NB4 (cell line): ENCODE data around the gene DLG5.

ENCODE experiments used
- DNase-seq: peaks from one replicate; pipeline ENCODE4 v3.0.0; 2010; ENCODE audit warnings: low read depth
- H3K4me3 ChIP-seq: one replicate; pipeline ENCODE4 v1.5.1; 2011; ENCODE audit warnings: mild to moderate bottlenecking, low read depth, low read length, moderate library complexity
- CTCF ChIP-seq: IDR thresholded peaks from one replicate; pipeline ENCODE4 v1.5.1; 2012; ENCODE audit warnings: low read depth, low read length
- MAX ChIP-seq: IDR thresholded peaks from 2 replicates; pipeline ENCODE4 v1.6.1; 2011; ENCODE audit warnings: low read depth, low read length
- MYC ChIP-seq: IDR thresholded peaks from 2 replicates; pipeline ENCODE4 v1.6.1; 2011; ENCODE audit warnings: low read depth, low read length
- POLR2A ChIP-seq: IDR thresholded peaks from 2 replicates; pipeline ENCODE4 v1.6.1; 2011; ENCODE audit warnings: mild to moderate bottlenecking; ENCODE audit not compliant: insufficient read length; ENCODE audit errors: extremely low read depth

DLG5 gene

GRCh38 chr10:77863446-77863845 lies 63.1 kb downstream of the DLG5 start:
- TF ChIP-seq CTCF, result no peak
- no peak for TF ChIP-seq MAX
- no peak for TF ChIP-seq MYC
- TF ChIP-seq POLR2A, result no peak
- no peak overlapping the region for H3K4me3 ChIP-seq
- DNase-seq, result no peak

GRCh38 chr10:77862595-77862994 lies 64.0 kb downstream of the DLG5 start:
- DNase-seq, result no peak
- H3K4me3 ChIP-seq, result no peak overlapping the region
- TF ChIP-seq POLR2A (no peak), MYC (no peak), CTCF (no peak), MAX (no peak)

DNA sequence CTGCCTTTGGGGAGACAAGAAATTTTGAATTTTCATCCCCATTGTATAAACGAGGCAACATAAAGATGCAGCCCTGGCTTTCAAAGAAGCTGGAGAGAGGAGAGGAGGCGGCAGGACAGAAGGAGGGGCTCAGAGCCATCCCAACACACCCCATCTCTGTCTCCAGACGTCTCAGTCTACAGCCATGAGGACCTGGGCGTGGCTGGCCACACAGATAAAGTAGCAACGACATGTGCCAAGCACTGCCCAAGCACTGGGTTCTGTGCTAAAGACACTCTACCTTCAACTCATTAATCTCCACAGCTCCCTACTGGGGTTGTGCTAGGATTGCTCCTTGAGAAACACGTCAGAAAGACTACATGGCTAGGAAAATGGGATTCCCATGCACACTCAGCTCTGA lies 65.2 kb downstream of the DLG5 start:
- H3K4me3 ChIP-seq, result no peak overlapping the region
- DNase-seq, result no peak
- TF ChIP-seq POLR2A, result no peak
- no peak for TF ChIP-seq MYC

DNA sequence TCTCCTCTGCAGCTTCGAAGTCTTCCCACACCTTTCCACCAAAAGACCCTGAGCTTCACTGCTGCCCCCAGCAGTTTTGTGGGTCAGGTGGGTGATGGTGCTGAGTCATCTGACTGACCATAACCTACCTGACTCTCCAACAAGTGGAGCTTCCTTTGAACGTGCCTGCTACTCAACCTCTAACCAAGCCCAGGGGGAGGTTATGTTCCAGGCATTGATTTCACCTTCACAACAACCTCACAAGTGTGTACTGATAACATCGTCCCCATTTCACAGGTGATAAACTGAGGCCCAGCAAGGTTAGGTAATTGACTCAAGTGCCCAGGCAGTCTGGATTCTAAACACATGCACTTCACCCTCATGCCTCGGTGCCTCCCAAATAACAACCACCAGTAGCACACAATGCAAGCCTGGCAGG lies 66.7 kb downstream of the DLG5 start:
- no peak for DNase-seq
- TF ChIP-seq POLR2A, result no peak
- TF ChIP-seq MYC, result no peak
- no peak for TF ChIP-seq MAX
- no peak for TF ChIP-seq CTCF
- no peak overlapping the region for H3K4me3 ChIP-seq

DNA sequence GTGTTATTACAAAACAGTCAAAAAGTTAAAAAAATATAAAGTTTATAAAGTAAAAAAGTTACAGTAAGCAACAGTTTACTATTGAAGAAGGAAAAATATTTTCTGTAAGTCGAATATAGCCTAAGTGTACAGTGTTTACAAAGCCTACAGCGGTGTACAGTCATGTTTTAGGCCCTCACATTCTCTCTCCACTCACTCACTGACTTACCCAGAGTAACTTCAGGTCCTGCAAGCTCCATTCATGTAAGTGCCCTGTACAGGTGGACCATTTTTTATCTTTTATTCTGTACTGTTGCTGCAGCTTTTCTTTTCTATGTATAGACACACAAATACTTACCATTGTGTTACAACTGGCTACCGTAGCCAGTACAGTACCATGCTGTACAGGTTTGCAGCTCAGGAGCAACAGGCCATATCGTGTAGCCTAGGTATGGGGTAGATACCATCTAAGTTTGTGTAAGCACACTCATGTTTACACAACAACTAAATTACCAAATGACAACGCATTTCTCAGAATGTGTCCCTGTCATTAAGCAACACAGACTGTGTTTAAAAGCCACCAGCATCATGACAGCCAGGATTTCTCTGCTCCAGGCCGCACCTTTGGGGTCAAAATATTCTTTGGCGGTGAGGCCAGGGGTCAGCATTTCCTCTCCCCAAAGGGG lies 67.2 kb downstream of the DLG5 start:
- no peak overlapping the region for H3K4me3 ChIP-seq
- TF ChIP-seq MAX (no peak), MYC (no peak)
- no peak for DNase-seq

DNA sequence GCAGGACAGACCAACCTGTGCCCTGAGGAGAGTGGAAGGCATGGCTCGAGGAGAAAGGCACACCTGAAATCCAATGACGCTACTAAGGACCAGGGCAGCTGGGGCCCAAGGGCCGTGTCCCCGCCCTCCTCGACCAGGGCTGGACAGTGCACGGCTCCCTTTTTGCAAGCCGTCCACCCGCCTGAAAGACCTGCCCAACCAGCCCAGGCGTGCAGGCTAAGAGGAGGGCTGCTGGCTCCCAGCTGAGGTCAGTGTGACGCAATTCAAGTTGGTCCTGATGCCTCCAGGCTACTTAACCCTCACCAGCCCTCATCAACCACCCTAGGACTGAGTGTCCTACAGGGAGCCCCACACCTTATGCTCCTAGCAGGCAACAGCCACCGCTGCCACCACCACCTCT lies 69.3 kb downstream of the DLG5 start:
- TF ChIP-seq MAX (no peak), MYC (no peak), POLR2A (no peak), CTCF (no peak)
- peak; percentile 28 for DNase-seq
- no peak overlapping the region for H3K4me3 ChIP-seq

GRCh38 chr10:77856566-77856965 lies 70.0 kb downstream of the DLG5 start:
- TF ChIP-seq CTCF (no peak), MYC (no peak), MAX (no peak), POLR2A (no peak)
- no peak for DNase-seq
- no peak overlapping the region for H3K4me3 ChIP-seq
